Activated CD8-positive, alpha-beta memory T cell treated with anti-CD3 and anti-CD28 coated beads, Interleukin-2, amount 50 U/mL, for 4 hours (primary cell): ENCODE results near the gene RHOJ.
"Not testable (repeated sequence)": the region's sequence is repeated elsewhere in the genome, so short reads cannot be mapped to it uniquely, and the experiment has no call there.

Experiments used
- DNase-seq: peaks from one replicate; pipeline ENCODE4 v3.0.0-alpha.2; 2020

Gene RHOJ

DNA sequence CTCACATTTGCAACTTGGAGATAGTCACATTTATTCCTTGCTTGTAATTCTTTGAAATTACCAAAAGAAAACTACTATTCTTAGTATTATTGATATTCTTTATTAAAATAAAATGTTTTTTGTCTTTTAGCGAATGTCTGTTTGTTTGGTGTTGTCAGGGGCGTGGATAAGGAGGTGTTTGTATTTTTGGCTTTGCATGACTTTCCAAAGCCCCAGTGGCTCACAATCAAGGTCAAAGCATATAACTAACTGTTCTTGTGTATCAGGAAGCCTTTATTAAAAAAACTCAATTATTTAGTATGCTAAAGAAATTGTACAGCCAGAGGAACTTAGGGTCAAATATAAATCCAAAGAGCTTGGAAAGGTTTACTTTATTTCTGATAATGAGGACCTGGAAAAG is 96.6 kb downstream of the RHOJ start:
- DNase-seq, result no peak

- no peak for DNase-seq
Observed at GRCh38 chr14:63301891-63302534, 97.8 kb downstream of the RHOJ start.

- not testable (repeated sequence) for DNase-seq
Observed at GRCh38 chr14:63304429-63304828, 100.2 kb downstream of the RHOJ start.

DNA sequence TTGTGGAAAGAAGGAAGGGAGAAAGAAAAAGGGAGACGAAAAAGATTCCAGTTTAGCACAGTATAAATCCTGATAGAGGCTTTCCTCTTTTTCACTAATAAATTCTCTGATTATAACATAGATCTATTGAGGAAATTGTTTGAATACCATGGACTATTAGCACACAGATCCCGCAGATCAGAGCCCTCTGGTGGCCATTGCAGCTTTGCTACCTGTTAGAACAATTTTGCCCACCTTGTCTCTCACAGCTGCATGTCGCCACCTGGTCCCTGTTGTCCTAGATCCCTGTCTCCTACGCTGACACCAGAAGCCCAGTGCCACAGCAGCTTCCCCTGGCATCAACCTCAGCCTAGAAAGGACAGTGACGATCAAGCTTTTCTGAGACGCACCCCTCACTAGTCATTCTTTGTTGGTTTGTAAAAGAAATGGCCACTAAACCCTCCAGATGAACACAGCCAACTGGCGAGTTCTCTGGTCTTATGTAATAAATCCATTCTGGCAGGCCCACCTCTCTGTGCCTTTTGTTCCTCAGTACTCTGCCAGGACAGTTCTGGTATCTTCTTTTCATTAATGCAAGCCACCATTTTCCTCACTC is 104.6 kb downstream of the RHOJ start:
- no peak for DNase-seq

DNA sequence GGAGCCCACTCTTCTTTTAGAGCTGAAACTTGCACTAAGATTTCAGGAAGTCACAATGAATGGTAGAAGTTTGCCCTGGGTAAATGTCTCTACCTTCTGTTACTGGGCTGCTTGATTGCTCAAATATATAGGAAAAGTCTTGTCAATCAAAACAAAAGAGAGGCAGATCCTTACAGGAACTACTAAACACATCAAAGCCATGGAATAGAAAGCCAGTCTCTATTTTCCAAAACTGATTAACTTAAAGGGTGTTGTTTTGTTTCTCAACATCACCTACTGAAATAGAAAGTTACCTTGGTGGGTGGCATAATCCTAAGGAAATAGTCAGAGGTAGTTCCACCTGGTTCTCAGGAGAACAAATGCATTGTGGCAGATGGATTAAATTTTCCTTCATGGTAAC is 114.6 kb downstream of the RHOJ start, which contains the start of gene GPHB5:
Gene GPHB5 (minus strand): TSS at position 101 of the 400 bp plus-strand sequence. CDS start 1,086 bp downstream, outside the sequence.
- no peak for DNase-seq

DNA sequence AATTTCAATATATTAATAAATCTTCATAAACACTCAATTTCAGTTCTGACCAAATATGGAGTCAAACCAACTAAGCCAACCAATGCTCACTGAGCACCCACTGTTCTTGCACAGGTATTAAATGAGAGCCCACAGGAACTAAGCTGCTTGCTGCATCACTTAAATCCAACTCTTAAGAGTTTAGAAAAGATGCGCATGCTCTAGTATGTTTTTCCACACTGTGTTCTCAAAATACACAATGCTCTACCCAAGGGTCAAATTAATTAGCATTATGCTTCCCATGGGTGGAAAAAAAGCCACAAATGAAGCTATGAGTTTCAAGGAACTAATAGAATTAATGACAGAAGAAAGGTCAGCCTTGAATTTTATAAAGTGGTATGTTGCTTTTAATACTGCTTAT is 118.2 kb downstream of the RHOJ start:
- no peak for DNase-seq

DNA sequence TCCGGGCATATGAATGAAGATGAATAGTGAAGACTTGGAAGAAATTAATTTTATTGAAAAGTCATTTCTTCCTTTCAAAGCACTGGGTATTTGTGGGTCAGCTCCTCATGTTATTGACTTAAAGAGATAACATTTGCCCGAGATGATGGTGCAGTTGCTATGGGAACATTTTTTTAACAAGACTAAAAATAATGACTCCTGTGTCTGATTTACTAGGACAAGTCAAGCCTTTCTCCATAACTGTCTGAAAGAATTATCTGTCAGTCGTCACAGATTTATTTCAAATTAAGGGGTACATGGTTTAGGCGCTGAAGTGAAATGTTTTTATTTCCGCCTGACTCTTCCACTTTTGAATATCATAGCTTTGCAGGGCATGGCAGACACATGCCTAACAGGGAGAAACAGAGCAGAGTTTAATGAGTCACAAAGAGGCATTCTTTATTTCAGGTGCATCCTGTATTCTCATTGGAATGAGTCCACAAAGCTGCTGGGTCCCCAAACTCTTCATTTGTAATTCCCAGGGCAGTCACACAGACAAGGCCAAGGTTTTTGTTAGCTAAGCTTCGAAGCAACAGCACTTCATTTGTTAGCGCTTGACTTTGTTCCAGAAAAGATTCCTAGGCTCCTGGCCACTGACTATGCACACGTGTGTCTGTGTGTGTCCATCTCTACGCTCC is 118.8 kb downstream of the RHOJ start:
- DNase-seq, result no peak

- DNase-seq, result no peak
Observed at GRCh38 chr14:63326840-63327239, 122.6 kb downstream of the RHOJ start.

DNA sequence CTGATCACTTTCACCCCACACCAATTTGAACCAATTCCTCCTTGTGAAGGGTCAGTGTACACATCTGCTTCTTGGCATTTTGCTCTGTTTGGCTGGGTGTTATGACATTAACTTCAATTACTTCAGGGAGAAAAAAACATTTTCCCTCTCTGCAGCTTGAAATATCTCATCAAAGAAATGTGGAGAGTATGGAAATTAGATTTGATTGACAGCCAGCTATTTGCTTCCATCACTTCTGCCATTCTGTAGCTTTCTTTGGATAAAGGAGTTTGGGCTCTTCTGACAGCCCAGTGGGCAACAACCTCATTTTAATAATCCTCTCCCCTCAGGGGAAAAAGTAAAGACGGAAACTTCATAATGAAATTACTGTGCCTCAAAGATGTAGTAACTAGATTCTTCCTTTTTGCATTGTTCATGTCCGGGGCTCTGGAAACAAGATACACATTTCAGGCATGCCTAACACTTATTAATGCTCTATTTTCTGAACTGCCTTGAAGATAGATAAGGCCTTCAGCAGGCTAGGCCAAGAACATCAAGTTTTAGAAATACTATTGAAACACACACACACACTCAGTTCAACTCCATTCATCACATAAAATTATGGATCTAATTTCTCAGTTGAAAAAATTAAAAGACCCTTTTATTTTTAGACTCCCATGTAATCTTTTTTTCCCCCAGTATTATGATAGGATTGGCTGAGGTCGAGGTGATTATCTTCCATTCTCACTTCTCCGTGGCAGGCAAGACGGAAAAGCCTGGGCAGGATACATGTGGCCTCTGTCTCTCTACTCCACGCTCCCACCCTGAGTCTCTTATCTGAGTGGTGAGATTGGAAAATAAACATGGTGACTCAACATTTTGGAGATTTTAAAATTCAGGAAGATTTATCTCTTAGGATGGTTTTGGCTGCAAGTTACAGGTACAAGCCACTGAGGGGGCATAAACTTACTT is 124.8 kb downstream of the RHOJ start:
- no peak for DNase-seq

DNA sequence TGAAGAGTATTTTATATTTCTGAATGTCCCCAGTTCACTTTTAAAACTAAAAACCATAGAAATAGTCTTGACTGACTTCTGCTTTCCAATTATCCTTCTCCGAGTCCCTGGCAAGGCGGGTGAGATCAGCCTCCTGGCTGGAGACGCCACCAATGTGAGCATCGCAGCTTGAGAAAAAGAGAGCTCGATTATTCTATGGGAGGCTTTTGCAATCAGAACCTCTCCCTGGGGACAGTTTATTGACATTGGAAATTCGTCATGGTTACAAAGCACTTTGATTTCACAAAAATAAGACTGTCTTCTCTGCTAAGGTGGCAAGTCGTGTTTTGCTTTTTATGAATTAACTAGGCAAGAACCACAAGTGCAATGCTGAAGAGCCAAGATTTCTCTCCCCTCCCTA is 138.1 kb downstream of the RHOJ start:
- DNase-seq, result no peak
